H1 (cell line): Measurements from ENCODE around the gene CES3. TPM values are rescaled to one million over a fixed set of nuclear protein-coding genes. Genes with fewer than 3 reads are reported as not detected.

Experiments used
- CTCF ChIA-PET: fragments of 300-600 bp; sonication (Branson Sonifier 250); formaldehyde crosslinking; loops from one replicate; lab custom pipeline; 2021; ENCODE audit not compliant: partially characterized antibody; lab: Charles Lee
- POLR2A ChIA-PET: fragments of 300-600 bp; sonication (Branson Sonifier 250); formaldehyde crosslinking; loops from one replicate; lab custom pipeline; 2021; ENCODE audit warnings: inconsistent platforms; ENCODE audit not compliant: partially characterized antibody; lab: Charles Lee
- DNase-seq, 2 experiments: peaks; one replicate each; pipeline versions ENCODE4 v3.0.0 to v3.0.0-alpha.2; 2010 to 2022; ENCODE audit warnings: low spot score in 2 of 2, low read depth in 1 of 2, mixed read lengths in 1 of 2
- FAIRE-seq: peaks from 2 replicates; lab custom pipeline; 2011; peaks lifted over from hg19 to GRCh38; lab: Jason Lieb, UNC
- H2AFZ ChIP-seq: 2 replicates; pipeline ENCODE4 v1.8.1; 2012; ENCODE audit warnings: low read length, inconsistent platforms
- H2AK5ac ChIP-seq: 2 replicates; pipeline ENCODE4 v1.6.1; 2013; ENCODE audit warnings: low read depth, low read length
- H2BK120ac ChIP-seq: replicated peaks from 2 replicates; pipeline ENCODE3; 2013; ENCODE audit warnings: low read depth, low read length, inconsistent platforms
- H2BK12ac ChIP-seq: 2 replicates; pipeline ENCODE4 v1.6.1; 2013; ENCODE audit warnings: low read depth, low read length
- H2BK15ac ChIP-seq: 2 replicates; pipeline ENCODE4 v1.6.1; 2013; ENCODE audit warnings: low read length
- H2BK20ac ChIP-seq: 2 replicates; pipeline ENCODE4 v1.6.1; 2013; ENCODE audit warnings: low read length
- H2BK5ac ChIP-seq: 2 replicates; pipeline ENCODE4 v1.6.1; 2013; ENCODE audit warnings: low read depth, low read length
- H3K14ac ChIP-seq: 2 replicates; pipeline ENCODE4 v1.6.1; 2013; ENCODE audit warnings: inconsistent platforms; ENCODE audit not compliant: insufficient read length
- H3K18ac ChIP-seq: 2 replicates; pipeline ENCODE4 v1.6.1; 2013; ENCODE audit warnings: low read length; ENCODE audit errors: extremely low read depth
- H3K23ac ChIP-seq: 2 replicates; pipeline ENCODE4 v1.6.1; 2013; ENCODE audit warnings: inconsistent platforms; ENCODE audit not compliant: insufficient read length
- H3K23me2 ChIP-seq: 2 replicates; pipeline ENCODE4 v1.6.1; 2013; ENCODE audit warnings: low read depth, low read length
- H3K27ac ChIP-seq: 2 replicates; pipeline ENCODE4 v1.6.1; 2011; ENCODE audit warnings: low read depth, low read length, inconsistent platforms
- H3K27me3 ChIP-seq, 4 experiments: replicated peaks in 1 of 4; 1 replicate in 1 of 4; 2 replicates in 3 of 4; pipeline versions ENCODE4 v1.6.1 to v1.8.1; 2011 to 2013; ENCODE audit warnings: low read length in 3 of 4, mild to moderate bottlenecking in 3 of 4, inconsistent platforms in 2 of 4, mixed read lengths in 2 of 4, moderate library complexity in 1 of 4; ENCODE audit not compliant: control insufficient read depth in 3 of 4, insufficient read depth in 3 of 4; ENCODE audit errors: extremely low read depth in 1 of 4
- H3K36me3 ChIP-seq, 4 experiments: 2 replicates each; pipeline versions ENCODE4 v1.6.1 to v1.8.1; 2011 to 2013; ENCODE audit warnings: mild to moderate bottlenecking in 4 of 4, low read length in 3 of 4, moderate library complexity in 2 of 4, control low read depth in 1 of 4, inconsistent platforms in 1 of 4; ENCODE audit not compliant: insufficient read depth in 4 of 4, control insufficient read depth in 2 of 4
- H3K4ac ChIP-seq: replicated peaks from 2 replicates; pipeline ENCODE3; 2013; ENCODE audit warnings: low read length, low read depth, mixed read lengths, inconsistent platforms; ENCODE audit not compliant: insufficient read length
- H3K4me1 ChIP-seq, 4 experiments: replicated peaks in 1 of 4; 1 replicate in 1 of 4; 2 replicates in 3 of 4; pipeline versions ENCODE4 v1.6.1 to v1.8.1; 2011 to 2013; ENCODE audit warnings: low read length in 3 of 4, inconsistent platforms in 2 of 4, mixed read lengths in 1 of 4; ENCODE audit not compliant: insufficient read depth in 4 of 4, control insufficient read depth in 3 of 4
- H3K4me2 ChIP-seq, 2 experiments: 2 replicates each; pipeline versions ENCODE4 v1.6.1 to v1.8.1; 2011 to 2013; ENCODE audit warnings: low read depth in 2 of 2, low read length in 2 of 2, control low read depth in 1 of 2, inconsistent platforms in 1 of 2, mild to moderate bottlenecking in 1 of 2; ENCODE audit not compliant: insufficient read depth in 1 of 2
- H3K4me3 ChIP-seq, 4 experiments: fragments of 200-600, 300-600 bp in 1 of 4; sonication (generic), shearing (Covaris generic), sonication (Bioruptor Twin) in 1 of 4; 2 replicates each; pipeline versions ENCODE4 v1.5.1 to v1.8.1; 2011 to 2016; ENCODE audit warnings: low read length in 4 of 4, low read depth in 3 of 4, control low read depth in 2 of 4, inconsistent platforms in 2 of 4, mild to moderate bottlenecking in 2 of 4, mixed read lengths in 1 of 4, moderate library complexity in 1 of 4; ENCODE audit not compliant: insufficient read depth in 2 of 4; ENCODE audit errors: extremely low read depth in 1 of 4
- H3K56ac ChIP-seq: replicated peaks from 2 replicates; pipeline ENCODE3; 2013; ENCODE audit warnings: low read depth, mild to moderate bottlenecking, mixed read lengths, low read length, inconsistent platforms; ENCODE audit not compliant: insufficient read length
- H3K79me1 ChIP-seq: 2 replicates; pipeline ENCODE4 v1.6.1; 2013; ENCODE audit warnings: low read depth, low read length, control low read depth
- H3K79me2 ChIP-seq, 2 experiments: 2 replicates each; pipeline versions ENCODE4 v1.6.1 to v1.8.1; 2012 to 2013; ENCODE audit warnings: low read length in 2 of 2, mild to moderate bottlenecking in 2 of 2, inconsistent platforms in 1 of 2; ENCODE audit not compliant: insufficient read depth in 2 of 2, control insufficient read depth in 1 of 2
- H3K9ac ChIP-seq, 4 experiments: replicated peaks in 1 of 4; 1 replicate in 1 of 4; 2 replicates in 3 of 4; pipeline versions ENCODE4 v1.6.1 to v1.8.1; 2011 to 2013; ENCODE audit warnings: low read depth in 3 of 4, low read length in 3 of 4, control low read depth in 2 of 4, mild to moderate bottlenecking in 2 of 4, moderate library complexity in 2 of 4, inconsistent platforms in 1 of 4; ENCODE audit errors: extremely low read depth in 1 of 4
- H3K9me3 ChIP-seq, 2 experiments: 2 replicates each; pipeline versions ENCODE4 v1.6.1 to v1.8.1; 2012 to 2013; ENCODE audit warnings: mild to moderate bottlenecking in 2 of 2, moderate library complexity in 2 of 2, control low read depth in 1 of 2, inconsistent platforms in 1 of 2, low read depth in 1 of 2, low read length in 1 of 2, mixed read lengths in 1 of 2; ENCODE audit not compliant: insufficient read depth in 2 of 2
- H4K20me1 ChIP-seq, 2 experiments: replicated peaks in 1 of 2; 2 replicates each; pipeline versions ENCODE3 to v1.8.1; 2011 to 2013; ENCODE audit warnings: inconsistent platforms in 2 of 2, low read length in 2 of 2, mild to moderate bottlenecking in 1 of 2; ENCODE audit not compliant: insufficient read depth in 2 of 2, control insufficient read depth in 1 of 2
- H4K5ac ChIP-seq: 2 replicates; pipeline ENCODE4 v1.6.1; 2013; ENCODE audit warnings: low read length, low read depth, mixed read lengths, inconsistent platforms; ENCODE audit not compliant: insufficient read length
- H4K8ac ChIP-seq: 2 replicates; pipeline ENCODE4 v1.8.0; 2013; ENCODE audit warnings: mild to moderate bottlenecking, moderate library complexity, low read length, inconsistent platforms; ENCODE audit not compliant: insufficient read depth; ENCODE audit errors: extremely low read depth
- H4K91ac ChIP-seq: replicated peaks from 2 replicates; pipeline ENCODE3; 2013; ENCODE audit warnings: low read length, mixed read lengths, inconsistent platforms; ENCODE audit not compliant: insufficient read length
- BRCA1 ChIP-seq: IDR thresholded peaks from 2 replicates; pipeline ENCODE4 v1.6.1; 2012; ENCODE audit warnings: low read depth, low read length, improper control_type of control experiment
- POLR2A ChIP-seq, 2 experiments: IDR thresholded peaks; 1 replicate in 1 of 2; 2 replicates in 1 of 2; pipeline ENCODE4 v1.6.1; 2011; ENCODE audit warnings: low read depth in 2 of 2, low read length in 2 of 2, mild to moderate bottlenecking in 2 of 2; ENCODE audit errors: control extremely low read depth in 1 of 2
- RBBP5 ChIP-seq: IDR thresholded peaks from 2 replicates; pipeline ENCODE4 v1.7.1; 2012; ENCODE audit warnings: low read depth, mild to moderate bottlenecking, inconsistent platforms, low read length, moderate library complexity, borderline replicate concordance
- RFX5 ChIP-seq: IDR thresholded peaks from 2 replicates; pipeline ENCODE4 v1.6.1; 2011; ENCODE audit warnings: low read depth, low read length, improper control_type of control experiment, borderline replicate concordance
- WGBS, 2 experiments: shearing (Covaris generic) in 1 of 2; methylation state at CpG; one replicate each; pipeline versions ENCODE4 v1.1.6 to v1.1.7; 2013 to 2015; ENCODE audit warnings: low lambda C conversion rate in 2 of 2, mixed read lengths in 2 of 2, inconsistent platforms in 1 of 2, low coverage in 1 of 2, missing lambda C conversion rate in 1 of 2; ENCODE audit not compliant: insufficient replicate concordance in 2 of 2, insufficient coverage in 1 of 2, insufficient read length in 1 of 2; ENCODE audit errors: extremely low coverage in 1 of 2, missing lambda C conversion rate in 1 of 2; 5-methylcytosine and 5-hydroxymethylcytosine counted together
- polyA plus RNA-seq, 7 experiments: library from polyadenylated mRNA; depleted of rRNA in 3 of 7; stranded (reverse) in 5 of 7; unstranded in 2 of 7; fragments of >200 nt in 5 of 7; fragments of 200-250 nt in 2 of 7; gene quantifications; 1 replicate in 5 of 7; 2 replicates in 1 of 7; 4 replicates in 1 of 7; pipeline versions ENCODE4 v1.2.1 to v1.2.3, GENCODE V29; 2011 to 2013; ENCODE audit warnings: missing spikeins in 2 of 7, mixed read lengths in 2 of 7
- total RNA-seq: library from RNA; stranded (reverse); fragmentation: NEBNext Ultra II Directional; extraction: Animal tissue kit (Norgen Biotek cat#: 25700); gene quantifications from 2 replicates; pipeline ENCODE4 v1.2.1, GENCODE V29; 2021

Gene CES3
- total and polyA plus RNA-seq, 2 of the 8 experiments (the other 6 are each of a cell fraction or from before 2014, with no cell fraction given) = 1.6 to 2.2 TPM

DNA sequence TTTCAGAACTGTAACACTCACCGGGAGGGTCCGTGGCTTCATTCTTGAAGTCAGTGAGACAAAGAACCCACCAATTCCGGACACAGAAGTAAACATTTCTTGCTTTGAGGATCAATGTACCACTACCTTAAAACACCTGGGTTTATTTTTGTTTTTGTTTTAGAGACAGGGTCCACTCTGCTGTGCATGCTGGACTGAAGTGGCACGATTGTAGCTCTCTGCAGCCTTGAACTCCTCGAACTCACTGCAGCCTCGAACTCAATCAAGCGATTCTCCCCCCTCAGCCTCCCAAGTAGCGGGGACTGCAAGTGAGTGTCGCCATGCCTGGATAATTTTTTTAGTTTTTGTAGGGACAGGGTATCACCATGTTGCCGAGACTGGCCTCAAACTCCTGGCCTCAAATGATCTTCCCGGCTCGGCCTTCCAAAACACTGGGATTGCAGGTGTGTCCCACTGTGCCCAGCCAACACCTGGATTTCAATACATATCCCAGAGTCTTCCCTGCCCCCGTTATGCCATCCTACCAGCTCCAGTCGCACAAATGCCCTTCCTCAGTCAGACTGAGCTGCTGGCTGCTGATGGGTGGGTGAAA, 14.3 kb downstream of the CES3 start:
- Histone ChIP-seq H3K27me3 (no peaks in the 10 kb centered on the region), H3K23me2 (no peaks in the 10 kb centered on the region), H3K79me1 (no peaks in the 10 kb centered on the region), H3K79me2 (no peaks in the 10 kb centered on the region), H4K5ac (no peak overlapping the region), H3K14ac (no peak overlapping the region), H3K4me3 (no peak overlapping the region), H3K9me3 (no peaks in the 10 kb centered on the region), H2BK15ac (no peak overlapping the region), H3K27ac (no peak overlapping the region), H4K20me1 (no peaks in the 10 kb centered on the region), H2BK20ac (no peak overlapping the region), H2BK120ac (no peak overlapping the region), H3K18ac (no peak overlapping the region), H3K23ac (no peak overlapping the region), H4K91ac (no peak overlapping the region), H3K4ac (no peak overlapping the region), H3K9ac (no peak overlapping the region), H2AFZ (no peak overlapping the region), H3K36me3 (no peaks in the 10 kb centered on the region), H3K4me1 (no peaks in the 10 kb centered on the region; a peak in 1 of 7 replicates), H2BK5ac (no peak overlapping the region), H2AK5ac (no peak overlapping the region), H3K56ac (no peak overlapping the region), H2BK12ac (no peak overlapping the region), H4K8ac (no peak overlapping the region), H3K4me2 (no peak overlapping the region)
- FAIRE-seq (no peak), DNase-seq (no peak)
- no peak for TF ChIP-seq BRCA1
- no peak for TF ChIP-seq RBBP5
- TF ChIP-seq RFX5 = no peak
- no peak for TF ChIP-seq POLR2A (IDR thresholded peaks at IDR 0.05; ENCODE audit: control extremely low read depth in 1 of 2, low read depth in 2 of 2, low read length in 2 of 2)
- POLR2A ChIA-PET = interaction anchor here (1.1 to 1.6 kb wide), 3 partner anchors 131 to 223 kb away, joined by 3 to 6 read pairs (median 4); partner anchors contain the start of gene B3GNT9
- 91% methylated on average over 14 of the region's 14 CpGs; no CpG with 5 or more reads in 1 of the 2 experiments for WGBS, 2 experiments
- CTCF ChIA-PET = interaction anchor here (0.8 to 10.2 kb wide), 20 partner anchors 13 to 312 kb away, joined by 3 to 130 read pairs (median 10); partner anchors contain the start of genes B3GNT9, CES3, CES4A and NOL3
